ENCODE measurements around the gene MMEL1.
A peak's percentile ranks its signal among the peaks of the same experiment; 100 is the strongest.

The MMEL1 gene

GRCh38 chr1:2645776-2646175 is 13.0 kb upstream of the MMEL1 start:
- peaks cover 11% of the 10 kb centered on the region for H3K9me3 Mint-ChIP-seq
- H3K27ac Mint-ChIP-seq: no peak overlapping the region
- H3K27me3 Mint-ChIP-seq: peaks cover 11% of the 10 kb centered on the region
- peaks cover 4% of the 10 kb centered on the region for H3K36me3 Mint-ChIP-seq
- peaks cover 15% of the 10 kb centered on the region for H3K4me1 Mint-ChIP-seq
- ATAC-seq: no peak
- no peak overlapping the region for H3K4me3 Mint-ChIP-seq

DNA sequence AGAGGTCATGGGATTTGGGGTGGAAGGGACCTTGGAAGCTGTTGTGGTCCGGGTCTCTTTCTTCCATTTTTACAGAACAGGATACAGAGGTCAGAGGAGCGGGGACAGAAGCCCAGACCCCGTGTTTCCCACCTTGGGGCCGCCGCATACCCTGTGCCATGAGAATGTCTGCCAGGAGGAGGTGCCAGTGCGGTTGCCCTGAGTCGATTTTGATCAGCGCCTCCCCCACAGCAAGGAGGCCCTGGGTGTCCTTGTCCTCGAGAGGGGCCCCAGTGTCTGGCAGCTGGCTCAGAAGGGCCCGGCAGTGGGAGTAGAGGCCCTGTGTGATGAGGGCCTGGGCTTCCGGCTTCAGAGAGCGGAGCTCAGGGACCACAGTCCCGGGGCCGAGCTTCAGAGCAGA is 12.3 kb upstream of the MMEL1 start:
- H3K27me3 Mint-ChIP-seq: peaks cover 11% of the 10 kb centered on the region
- peaks cover 4% of the 10 kb centered on the region for H3K36me3 Mint-ChIP-seq
- no peak overlapping the region for H3K27ac Mint-ChIP-seq
- peaks cover 17% of the 10 kb centered on the region for H3K4me1 Mint-ChIP-seq
- ATAC-seq: no peak
- no peak overlapping the region for H3K4me3 Mint-ChIP-seq
- H3K9me3 Mint-ChIP-seq: peaks cover 11% of the 10 kb centered on the region

- no peak overlapping the region for H3K27ac Mint-ChIP-seq
- ATAC-seq: no peak
- no peak overlapping the region for H3K4me3 Mint-ChIP-seq
- peaks cover 4% of the 10 kb centered on the region for H3K36me3 Mint-ChIP-seq
- H3K4me1 Mint-ChIP-seq: peaks cover 22% of the 10 kb centered on the region
- H3K27me3 Mint-ChIP-seq: peaks cover 11% of the 10 kb centered on the region
- peaks cover 11% of the 10 kb centered on the region for H3K9me3 Mint-ChIP-seq
Measured at GRCh38 chr1:2644591-2645101, 11.8 kb upstream of the MMEL1 start.

DNA sequence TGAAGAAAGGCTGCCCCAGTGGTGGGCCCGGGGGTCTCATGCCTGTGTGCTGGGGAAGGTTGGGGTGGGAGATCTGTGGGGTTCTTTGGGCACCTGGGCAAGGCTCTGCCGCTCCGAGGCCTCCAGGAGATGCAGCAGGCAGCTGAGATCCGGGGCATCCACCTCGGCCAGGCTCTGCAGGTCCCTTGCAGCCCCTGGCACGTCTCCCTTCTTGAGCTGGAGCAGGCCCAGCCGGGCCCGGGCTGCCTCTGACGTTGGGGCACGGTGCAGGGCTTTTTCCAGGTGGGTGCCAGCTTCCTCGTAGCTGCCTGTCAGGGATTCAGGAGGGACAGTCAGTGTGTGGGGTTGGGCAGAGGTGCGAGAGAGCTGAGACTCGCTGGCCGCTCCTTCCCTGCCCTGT is 11.4 kb upstream of the MMEL1 start:
- no peak for ATAC-seq
- H3K27me3 Mint-ChIP-seq: peaks cover 11% of the 10 kb centered on the region
- H3K9me3 Mint-ChIP-seq: peaks cover 11% of the 10 kb centered on the region
- peaks cover 4% of the 10 kb centered on the region for H3K36me3 Mint-ChIP-seq
- H3K4me3 Mint-ChIP-seq: peak overlapping the region; percentile 12
- peaks cover 27% of the 10 kb centered on the region for H3K4me1 Mint-ChIP-seq
- no peak overlapping the region for H3K27ac Mint-ChIP-seq

- Mint-ChIP-seq H3K4me3 (peak overlapping the region; percentile 85), H3K9me3 (peaks cover 11% of the 10 kb centered on the region), H3K36me3 (peaks cover 4% of the 10 kb centered on the region), H3K27ac (no peak overlapping the region), H3K27me3 (peaks cover 11% of the 10 kb centered on the region), H3K4me1 (peaks cover 30% of the 10 kb centered on the region)
- ATAC-seq: no peak
Measured at GRCh38 chr1:2643414-2644077, 10.7 kb upstream of the MMEL1 start.

GRCh38 chr1:2642560-2643413 is 10.0 kb upstream of the MMEL1 start:
- peak overlapping the region; percentile 85 for H3K27ac Mint-ChIP-seq
- H3K4me3 Mint-ChIP-seq: peak overlapping the region; percentile 85
- ATAC-seq: peak; percentile 86
- peaks cover 30% of the 10 kb centered on the region for H3K4me1 Mint-ChIP-seq
- H3K9me3 Mint-ChIP-seq: peaks cover 7% of the 10 kb centered on the region
- peaks cover 2% of the 10 kb centered on the region for H3K36me3 Mint-ChIP-seq
- H3K27me3 Mint-ChIP-seq: peaks cover 11% of the 10 kb centered on the region

GRCh38 chr1:2642131-2642559 is 9.3 kb upstream of the MMEL1 start:
- Mint-ChIP-seq H3K9me3 (peaks cover 5% of the 10 kb centered on the region), H3K4me1 (peaks cover 30% of the 10 kb centered on the region), H3K27me3 (peaks cover 11% of the 10 kb centered on the region), H3K27ac (peak overlapping the region; percentile 85), H3K36me3 (no peaks in the 10 kb centered on the region), H3K4me3 (peak overlapping the region; percentile 85)
- peak; percentile 2 for ATAC-seq

- peak overlapping the region; percentile 85 for H3K27ac Mint-ChIP-seq
- H3K36me3 Mint-ChIP-seq: no peaks in the 10 kb centered on the region
- H3K4me3 Mint-ChIP-seq: peak overlapping the region; percentile 85
- peaks cover 11% of the 10 kb centered on the region for H3K27me3 Mint-ChIP-seq
- ATAC-seq: no peak
- peaks cover 30% of the 10 kb centered on the region for H3K4me1 Mint-ChIP-seq
- peaks cover 6% of the 10 kb centered on the region for H3K9me3 Mint-ChIP-seq
Measured at GRCh38 chr1:2641381-2642130, 8.7 kb upstream of the MMEL1 start.

DNA sequence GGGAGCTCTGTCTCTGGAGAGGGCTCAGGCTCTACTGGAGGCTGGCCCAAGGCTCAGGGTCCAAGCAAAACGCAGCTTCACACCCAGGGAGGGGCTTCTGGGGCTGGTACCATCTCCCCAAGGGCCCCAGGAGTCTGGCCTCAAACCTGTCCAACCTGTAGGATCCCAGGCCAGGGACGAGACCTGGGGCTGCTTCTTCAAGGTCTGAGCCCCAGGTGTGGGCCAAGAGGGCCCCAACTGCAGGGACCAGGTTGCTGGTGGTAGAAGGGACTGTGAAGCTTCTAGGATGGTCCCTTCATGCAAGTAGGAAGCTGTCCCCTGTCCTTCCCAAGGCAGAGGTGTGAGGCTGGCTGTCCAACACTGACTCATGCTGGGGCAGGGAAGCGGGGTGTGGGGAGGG is 7.8 kb upstream of the MMEL1 start:
- H3K27me3 Mint-ChIP-seq: peaks cover 11% of the 10 kb centered on the region
- H3K4me1 Mint-ChIP-seq: peaks cover 30% of the 10 kb centered on the region
- no peak overlapping the region for H3K27ac Mint-ChIP-seq
- peaks cover 6% of the 10 kb centered on the region for H3K9me3 Mint-ChIP-seq
- H3K36me3 Mint-ChIP-seq: no peaks in the 10 kb centered on the region
- ATAC-seq: no peak
- H3K4me3 Mint-ChIP-seq: no peak overlapping the region

DNA sequence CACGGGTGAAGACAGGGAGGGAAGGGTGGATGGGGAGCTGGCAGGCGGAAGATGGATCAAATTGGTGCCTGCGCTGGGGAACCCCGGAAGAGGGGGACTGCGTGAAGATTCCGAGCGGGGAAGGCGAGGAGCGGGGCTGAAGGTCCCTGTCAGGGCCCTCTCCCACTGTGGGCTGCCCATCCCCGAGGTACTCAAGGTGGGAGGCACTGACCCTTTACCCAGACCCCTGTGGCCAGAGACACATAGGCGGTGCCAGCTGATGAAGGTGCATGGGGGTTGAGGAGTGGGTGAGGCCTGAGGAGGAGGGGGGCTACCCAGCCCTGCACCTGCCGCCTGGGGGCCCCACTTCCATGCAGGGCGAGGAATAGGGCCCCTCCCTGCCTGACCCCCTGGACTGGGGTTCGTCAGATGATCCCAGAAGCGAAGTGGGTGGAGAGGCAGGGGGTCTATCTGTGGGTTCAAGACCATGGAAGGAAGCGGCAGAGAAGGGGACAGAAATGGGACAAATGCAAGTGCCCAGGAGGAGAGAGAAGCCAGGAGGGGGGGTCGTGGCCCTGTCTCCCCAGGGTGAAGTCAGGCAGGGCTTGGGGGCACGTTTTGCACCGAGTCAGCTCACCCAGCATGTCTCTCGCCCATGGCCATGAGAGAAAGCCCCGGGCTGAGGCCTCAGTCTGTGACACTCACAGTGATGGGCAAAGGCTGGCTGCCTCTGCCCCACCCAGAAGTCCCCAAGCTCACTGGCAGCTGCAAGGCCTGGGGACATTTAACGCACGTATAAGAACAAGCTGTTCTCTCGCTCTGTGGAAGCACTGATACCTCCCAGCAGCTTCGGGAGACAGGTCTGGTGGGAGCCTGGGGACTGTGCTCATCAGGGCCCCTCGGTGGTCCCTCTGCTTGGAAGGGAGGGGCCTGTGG is 7.0 kb upstream of the MMEL1 start:
- no peaks in the 10 kb centered on the region for H3K36me3 Mint-ChIP-seq
- H3K9me3 Mint-ChIP-seq: peaks cover 6% of the 10 kb centered on the region
- no peak overlapping the region for H3K27ac Mint-ChIP-seq
- H3K4me1 Mint-ChIP-seq: peaks cover 30% of the 10 kb centered on the region
- H3K4me3 Mint-ChIP-seq: no peak overlapping the region
- ATAC-seq: no peak
- peaks cover 10% of the 10 kb centered on the region for H3K27me3 Mint-ChIP-seq

GRCh38 chr1:2639203-2639602 is 6.4 kb upstream of the MMEL1 start:
- Mint-ChIP-seq H3K4me1 (peaks cover 30% of the 10 kb centered on the region), H3K27ac (no peak overlapping the region), H3K27me3 (peaks cover 4% of the 10 kb centered on the region), H3K36me3 (no peaks in the 10 kb centered on the region), H3K4me3 (no peak overlapping the region), H3K9me3 (peaks cover 6% of the 10 kb centered on the region)
- no peak for ATAC-seq

DNA sequence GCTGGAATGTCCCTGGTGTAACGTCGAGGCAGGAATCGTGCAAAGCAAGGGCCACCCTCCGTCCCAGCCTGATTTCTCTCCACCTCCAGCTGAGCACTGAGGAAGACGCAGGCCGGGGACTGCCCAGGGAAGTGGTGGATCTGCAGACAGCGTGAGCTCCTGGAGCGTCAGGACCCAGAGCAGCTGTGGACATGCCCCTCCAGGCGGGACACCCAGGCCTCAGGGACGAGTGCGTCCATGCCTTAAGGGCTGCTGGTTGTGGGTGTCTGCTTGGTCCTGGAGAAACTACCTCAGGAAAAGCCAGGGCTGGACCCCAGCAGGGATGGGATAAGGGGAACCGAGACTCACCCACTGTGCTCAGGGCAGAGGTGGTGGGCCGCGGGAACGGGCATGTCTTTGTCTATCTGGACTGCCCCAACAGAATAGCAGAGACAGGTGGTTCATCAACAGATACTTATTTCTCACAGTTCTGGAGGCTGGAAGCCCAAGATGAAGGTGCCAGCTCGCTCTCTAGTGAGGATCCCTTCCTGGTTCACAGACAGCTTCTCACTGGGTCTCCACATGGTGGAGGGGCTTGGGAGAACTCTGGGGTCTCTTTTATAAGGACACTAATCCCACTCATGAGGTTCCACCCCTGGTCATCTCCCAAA is 5.8 kb upstream of the MMEL1 start:
- no peak overlapping the region for H3K4me3 Mint-ChIP-seq
- H3K36me3 Mint-ChIP-seq: no peaks in the 10 kb centered on the region
- peaks cover 6% of the 10 kb centered on the region for H3K9me3 Mint-ChIP-seq
- H3K27me3 Mint-ChIP-seq: peaks cover under 1% of the 10 kb centered on the region
- no peak overlapping the region for H3K27ac Mint-ChIP-seq
- peaks cover 26% of the 10 kb centered on the region for H3K4me1 Mint-ChIP-seq
- ATAC-seq: no peak

GRCh38 chr1:2637442-2638145 is 4.8 kb upstream of the MMEL1 start:
- Mint-ChIP-seq H3K4me3 (no peak overlapping the region), H3K27me3 (peaks cover 11% of the 10 kb centered on the region), H3K9me3 (peaks cover 6% of the 10 kb centered on the region), H3K36me3 (no peaks in the 10 kb centered on the region), H3K27ac (no peak overlapping the region), H3K4me1 (peaks cover 20% of the 10 kb centered on the region)
- no peak for ATAC-seq
